Neuron (in vitro differentiated cells): ENCODE data around the gene ZP1.
A peak's percentile ranks its signal among the peaks of the same experiment; 100 is the strongest.

Source experiments
- H2AFZ ChIP-seq: one replicate; pipeline ENCODE4 v1.6.1; 2013; ENCODE audit warnings: low read depth, mild to moderate bottlenecking, inconsistent platforms, low read length, moderate library complexity
- H3K27me3 ChIP-seq: one replicate; pipeline ENCODE4 v1.6.1; 2013; ENCODE audit warnings: low read length; ENCODE audit not compliant: insufficient read depth
- H3K36me3 ChIP-seq: one replicate; pipeline ENCODE4 v1.6.1; 2013; ENCODE audit warnings: low read length; ENCODE audit not compliant: insufficient read depth
- H3K4me1 ChIP-seq: one replicate; pipeline ENCODE4 v1.6.1; 2013; ENCODE audit warnings: low read length; ENCODE audit not compliant: insufficient read depth
- H3K4me3 ChIP-seq: 2 replicates; pipeline ENCODE4 v1.5.1; 2013; ENCODE audit warnings: mild to moderate bottlenecking, low read length, moderate library complexity
- H3K9me3 ChIP-seq: one replicate; pipeline ENCODE4 v1.6.1; 2013; ENCODE audit warnings: low read length

ZP1 gene

GRCh38 chr11:60887556-60887955 is 20.2 kb downstream of the ZP1 start:
- Histone ChIP-seq H3K36me3 (peaks cover 15% of the 10 kb centered on the region), H3K27me3 (no peaks in the 10 kb centered on the region), H3K9me3 (no peaks in the 10 kb centered on the region), H2AFZ (no peak overlapping the region), H3K4me3 (no peak overlapping the region), H3K4me1 (no peaks in the 10 kb centered on the region)

- Histone ChIP-seq H3K9me3 (no peaks in the 10 kb centered on the region), H3K36me3 (peaks cover 25% of the 10 kb centered on the region), H2AFZ (no peak overlapping the region), H3K4me3 (no peak overlapping the region), H3K27me3 (no peaks in the 10 kb centered on the region), H3K4me1 (no peaks in the 10 kb centered on the region)
These were observed 22.5 kb downstream of the ZP1 start for GRCh38 chr11:60889869-60890311.

GRCh38 chr11:60890696-60891095 is 23.4 kb downstream of the ZP1 start:
- Histone ChIP-seq H3K9me3 (no peaks in the 10 kb centered on the region), H3K36me3 (peaks cover 31% of the 10 kb centered on the region), H3K4me1 (no peaks in the 10 kb centered on the region), H2AFZ (no peak overlapping the region), H3K4me3 (no peak overlapping the region), H3K27me3 (no peaks in the 10 kb centered on the region)

GRCh38 chr11:60891103-60891741 is 23.9 kb downstream of the ZP1 start:
- Histone ChIP-seq H3K36me3 (peaks cover 37% of the 10 kb centered on the region), H3K27me3 (no peaks in the 10 kb centered on the region), H3K4me1 (no peaks in the 10 kb centered on the region), H3K4me3 (no peak overlapping the region), H3K9me3 (no peaks in the 10 kb centered on the region), H2AFZ (no peak overlapping the region)

GRCh38 chr11:60895687-60896086 is 28.3 kb downstream of the ZP1 start:
- Histone ChIP-seq H3K27me3 (no peaks in the 10 kb centered on the region), H2AFZ (no peak overlapping the region), H3K9me3 (no peaks in the 10 kb centered on the region), H3K4me3 (no peak overlapping the region), H3K36me3 (peaks cover 72% of the 10 kb centered on the region), H3K4me1 (no peaks in the 10 kb centered on the region)

- Histone ChIP-seq H2AFZ (no peak overlapping the region), H3K4me1 (no peaks in the 10 kb centered on the region), H3K27me3 (no peaks in the 10 kb centered on the region), H3K9me3 (no peaks in the 10 kb centered on the region), H3K4me3 (no peak overlapping the region), H3K36me3 (peaks cover 79% of the 10 kb centered on the region)
These were observed 30.2 kb downstream of the ZP1 start for GRCh38 chr11:60897496-60897895.

- Histone ChIP-seq H3K36me3 (peaks cover 85% of the 10 kb centered on the region), H3K4me3 (no peak overlapping the region), H2AFZ (no peak overlapping the region), H3K27me3 (no peaks in the 10 kb centered on the region), H3K4me1 (peaks cover under 1% of the 10 kb centered on the region), H3K9me3 (no peaks in the 10 kb centered on the region)
These were observed 31.9 kb downstream of the ZP1 start for GRCh38 chr11:60899046-60899936.

GRCh38 chr11:60899977-60900376 is 32.6 kb downstream of the ZP1 start:
- H3K9me3 ChIP-seq: no peaks in the 10 kb centered on the region
- no peak overlapping the region for H2AFZ ChIP-seq
- no peak overlapping the region for H3K4me3 ChIP-seq
- H3K27me3 ChIP-seq: no peaks in the 10 kb centered on the region
- peaks cover 83% of the 10 kb centered on the region for H3K36me3 ChIP-seq
- peaks cover 7% of the 10 kb centered on the region for H3K4me1 ChIP-seq

- Histone ChIP-seq H3K36me3 (peaks cover 76% of the 10 kb centered on the region), H3K4me1 (peaks cover 16% of the 10 kb centered on the region), H3K27me3 (no peaks in the 10 kb centered on the region), H3K9me3 (no peaks in the 10 kb centered on the region), H3K4me3 (no peak overlapping the region), H2AFZ (no peak overlapping the region)
These were observed 33.5 kb downstream of the ZP1 start for GRCh38 chr11:60900673-60901404.

- Histone ChIP-seq H3K4me1 (peaks cover 21% of the 10 kb centered on the region), H3K9me3 (no peaks in the 10 kb centered on the region), H3K36me3 (peaks cover 60% of the 10 kb centered on the region), H3K4me3 (no peak overlapping the region), H3K27me3 (no peaks in the 10 kb centered on the region), H2AFZ (no peak overlapping the region)
These were observed 35.3 kb downstream of the ZP1 start for GRCh38 chr11:60902625-60903024.

GRCh38 chr11:60905047-60905446 is 37.7 kb downstream of the ZP1 start:
- Histone ChIP-seq H3K4me1 (peaks cover 21% of the 10 kb centered on the region), H3K36me3 (peaks cover 38% of the 10 kb centered on the region), H3K9me3 (no peaks in the 10 kb centered on the region), H2AFZ (no peak overlapping the region), H3K27me3 (no peaks in the 10 kb centered on the region), H3K4me3 (peak overlapping the region; percentile 87)

- Histone ChIP-seq H3K27me3 (no peaks in the 10 kb centered on the region), H3K4me1 (peaks cover 21% of the 10 kb centered on the region), H3K36me3 (peaks cover 32% of the 10 kb centered on the region), H3K4me3 (peak overlapping the region; percentile 87), H3K9me3 (no peaks in the 10 kb centered on the region), H2AFZ (peak overlapping the region; percentile 38)
These were observed 38.3 kb downstream of the ZP1 start for GRCh38 chr11:60905551-60906113.
